GM12878 (cell line): ENCODE data around the gene SLC2A9. TPM values are rescaled to one million over a fixed set of nuclear protein-coding genes. Genes with fewer than 3 reads are reported as not detected.
A peak's percentile ranks its signal among the peaks of the same experiment; 100 is the strongest.

ENCODE experiments used
- ATAC-seq: fragments of 200-7000 bp; cut with Tn5 transposase; 3 replicates; pipeline ENCODE4 v1.9.1; 2020; ENCODE audit warnings: mild to moderate bottlenecking, moderate library complexity
- BruUV-seq: library from RNA; stranded (reverse); fragments of 400-500 nt; replicated peaks from 2 replicates; lab custom pipeline; 2021; lab: Mats Ljungman, UMichigan
- CTCF ChIA-PET: fragments of 300-600 bp; sonication (Branson Sonifier 250); formaldehyde crosslinking; extraction: SDS; loops from one replicate; lab custom pipeline; 2021; ENCODE audit warnings: inconsistent platforms; lab: Yijun Ruan, JAX
- POLR2A ChIA-PET: fragments of 350-600 bp; formaldehyde crosslinking; extraction: SDS; loops from one replicate; lab custom pipeline; 2021; ENCODE audit warnings: inconsistent platforms; lab: Charles Lee
- RAD21 ChIA-PET: fragments of 300-600 bp; sonication (Branson Sonifier 250); formaldehyde crosslinking; loops from one replicate; lab custom pipeline; 2023; ENCODE audit warnings: antibody characterized with exemption; ENCODE audit not compliant: unreplicated experiment; lab: Charles Lee
- SMC1A ChIA-PET: fragments of 300-600 bp; sonication (Branson Sonifier 250); formaldehyde crosslinking; loops from one replicate; lab custom pipeline; 2023; ENCODE audit not compliant: unreplicated experiment, uncharacterized antibody; lab: Charles Lee
- DNase-seq: peaks from one replicate; pipeline ENCODE4 v3.0.0-alpha.2; 2011; ENCODE audit warnings: low read depth, low spot score
- FAIRE-seq: peaks from 3 replicates; lab custom pipeline; 2011; peaks lifted over from hg19 to GRCh38; lab: Jason Lieb, UNC
- H2AFZ ChIP-seq: 2 replicates; pipeline ENCODE4 v1.6.0; 2011; ENCODE audit warnings: low read depth, low read length, control low read depth; ENCODE audit not compliant: control insufficient read depth
- H3K27ac ChIP-seq: 2 replicates; pipeline ENCODE4 v1.5.1; 2011; ENCODE audit warnings: control low read depth; ENCODE audit not compliant: control insufficient read depth, insufficient read depth
- H3K27me3 ChIP-seq, 2 experiments: replicated peaks in 1 of 2; 2 replicates each; pipeline versions ENCODE4 v1.6.0 to v1.6.1; 2011; ENCODE audit warnings: low read length in 1 of 2; ENCODE audit not compliant: control insufficient read depth in 2 of 2, insufficient read depth in 2 of 2
- H3K36me3 ChIP-seq, 2 experiments: 2 replicates each; pipeline ENCODE4 v1.5.1; 2011; ENCODE audit warnings: low read length in 1 of 2; ENCODE audit not compliant: control insufficient read depth in 2 of 2, insufficient read depth in 2 of 2
- H3K4me1 ChIP-seq: 2 replicates; pipeline ENCODE4 v1.6.1; 2011; ENCODE audit warnings: mild to moderate bottlenecking, low read length, moderate library complexity, mixed read lengths; ENCODE audit not compliant: control insufficient read depth, insufficient read depth
- H3K4me2 ChIP-seq: 2 replicates; pipeline ENCODE4 v1.6.0; 2011; ENCODE audit warnings: control low read depth; ENCODE audit not compliant: control insufficient read depth, insufficient read depth
- H3K4me3 ChIP-seq: fragments of 200-600 bp; sonication (generic); 2 replicates; pipeline ENCODE4 v1.5.1; 2016
- H3K79me2 ChIP-seq: 2 replicates; pipeline ENCODE4 v1.6.0; 2011; ENCODE audit warnings: low read length; ENCODE audit not compliant: control insufficient read depth, insufficient read depth
- H3K9ac ChIP-seq: 2 replicates; pipeline ENCODE4 v1.8.0; 2011; ENCODE audit warnings: low read length, control low read depth, mixed read lengths; ENCODE audit not compliant: control insufficient read depth, insufficient read depth
- H3K9me3 ChIP-seq: replicated peaks from 3 replicates; pipeline ENCODE4 v1.5.1; 2011; ENCODE audit warnings: mild to moderate bottlenecking, low read length; ENCODE audit not compliant: control insufficient read depth, insufficient read depth
- H4K20me1 ChIP-seq: 2 replicates; pipeline ENCODE4 v1.6.0; 2011; ENCODE audit not compliant: control insufficient read depth, insufficient read depth
- E4F1 ChIP-seq: fragments of 450-650 bp; IDR thresholded peaks from 2 replicates; pipeline ENCODE4 v1.6.1; 2018; ENCODE audit warnings: borderline replicate concordance, mild to moderate bottlenecking; ENCODE audit not compliant: partially characterized antibody
- YY1 ChIP-seq: IDR thresholded peaks from 2 replicates; pipeline ENCODE4 v1.6.1; 2011; ENCODE audit warnings: low read depth, mild to moderate bottlenecking, low read length
- WGBS: methylation state at CpG from one replicate; pipeline ENCODE4 v1.1.6; 2016; ENCODE audit warnings: low lambda C conversion rate; ENCODE audit not compliant: insufficient replicate concordance, insufficient coverage; ENCODE audit errors: missing lambda C conversion rate; 5-methylcytosine and 5-hydroxymethylcytosine counted together
- in situ Hi-C: fragments of 300-500 bp; cut with MboI; formaldehyde crosslinking; loops from 9 replicates; pipeline ENCODE4 v1.14.3; 2018; ENCODE audit warnings: mixed read lengths
- intact Hi-C: fragments of 100-400 bp; cut with micrococcal nuclease; formaldehyde crosslinking; loops from one replicate; pipeline ENCODE4 v1.14.2; 2022; ENCODE audit not compliant: unreplicated experiment
- polyA plus RNA-seq, 11 experiments: library from polyadenylated mRNA; depleted of rRNA in 4 of 11; unstranded in 6 of 11; stranded (reverse) in 5 of 11; fragments of >200 nt; fragmentation: Nextera tagmentation in 4 of 11; fragmentation: Illumina TruSeq in 1 of 11; extraction: Ambion mirVana in 4 of 11; extraction: Trizol in 1 of 11; gene quantifications; 1 replicate in 1 of 11; 2 replicates in 10 of 11; pipeline versions ENCODE4 v1.2.1 to v1.2.3, GENCODE V29; 2011 to 2016; ENCODE audit warnings: inconsistent platforms in 2 of 11, missing spikeins in 2 of 11, low read depth in 1 of 11
- total RNA-seq, 4 experiments: library from RNA; depleted of rRNA in 3 of 4; stranded (reverse); fragments of >200 nt in 3 of 4; fragmentation: Illumina TruSeq in 1 of 4; extraction: Trizol in 1 of 4; gene quantifications; 2 replicates each; pipeline versions ENCODE4 v1.2.1 to v1.2.3, GENCODE V29; 2013 to 2021

The SLC2A9 gene
- total and polyA plus RNA-seq, 10 of the 15 experiments (the other 5 are each of a cell fraction or from before 2014, with no cell fraction given) = 0.28 to 2.8 (median 1.2) TPM

- ATAC-seq = no peak
- ChIA-PET SMC1A (interaction anchor here (0.7 to 0.9 kb wide), 4 partner anchors 16 to 119 kb away, joined by 3 to 6 read pairs (median 3); no protein-coding TSS in a partner anchor), POLR2A (no interaction called here), RAD21 (interaction anchor here (1.1 to 1.3 kb wide), 2 partner anchors 19 to 112 kb away, joined by 3 to 4 read pairs; no protein-coding TSS in a partner anchor), CTCF (interaction anchor here (1.4 to 3.5 kb wide), 4 partner anchors 19 to 130 kb away, joined by 3 to 21 read pairs (median 5); no protein-coding TSS in a partner anchor)
- H3K4me2 ChIP-seq = peak overlapping the region; percentile 25; the same call in 1 of the 2 replicates
- H2AFZ ChIP-seq = no peak overlapping the region
- BruUV-seq = no TSS peak
- in situ Hi-C loops (no loop called here), intact Hi-C loops (no loop called here)
- no peak overlapping the region for H3K4me3 ChIP-seq
- no peaks in the 10 kb centered on the region for H3K27me3 ChIP-seq
- FAIRE-seq = no peak
- no peaks in the 10 kb centered on the region for H3K9me3 ChIP-seq
- H4K20me1 ChIP-seq = no peaks in the 10 kb centered on the region
- no peak overlapping the region for H3K27ac ChIP-seq
- 53% methylated on average over 4 of the region's 4 CpGs for WGBS
- H3K4me1 ChIP-seq = peaks cover 3% of the 10 kb centered on the region; the same call in 1 of the 2 replicates
- H3K36me3 ChIP-seq = no peaks in the 10 kb centered on the region
- no peak overlapping the region for H3K9ac ChIP-seq
- no peaks in the 10 kb centered on the region for H3K79me2 ChIP-seq
- TF ChIP-seq YY1 (no peak), E4F1 (no peak)
- DNase-seq = no peak
Measured at GRCh38 chr4:9895333-9895705, 126.0 kb downstream of the SLC2A9 start.
